WTC11 (cell line): ENCODE results near the gene CLEC14A. TPM values are rescaled to one million over a fixed set of nuclear protein-coding genes. Genes with fewer than 3 reads are reported as not detected.

Experiments used
- ATAC-seq: fragments of 200-7000 bp; cut with Tn5 transposase; 2 replicates; pipeline ENCODE4 v1.10.0; 2021; ENCODE audit warnings: mild to moderate bottlenecking, moderate library complexity
- CTCF ChIA-PET: fragments of 300-600 bp; sonication (Branson Sonifier 250); formaldehyde crosslinking; loops from one replicate; lab custom pipeline; 2021; ENCODE audit warnings: antibody characterized with exemption; lab: Charles Lee
- POLR2A ChIA-PET: fragments of 350-600 bp; sonication (Branson Sonifier 250); formaldehyde crosslinking; loops from one replicate; lab custom pipeline; 2021; ENCODE audit warnings: antibody characterized with exemption; lab: Charles Lee
- DNase-seq: peaks from one replicate; pipeline ENCODE4 v3.0.0; 2021; ENCODE audit warnings: low spot score
- H3K27ac Mint-ChIP-seq: 2 replicates; pipeline ENCODE4 v1.8.0; 2021; ENCODE audit warnings: mixed read lengths
- H3K27me3 Mint-ChIP-seq: 2 replicates; pipeline ENCODE4 v1.8.0; 2021; ENCODE audit warnings: low read depth, mild to moderate bottlenecking, moderate library complexity, mixed read lengths
- H3K36me3 Mint-ChIP-seq: 2 replicates; pipeline ENCODE4 v1.8.0; 2021; ENCODE audit warnings: mixed read lengths
- H3K4me1 Mint-ChIP-seq: 2 replicates; pipeline ENCODE4 v1.8.0; 2022; ENCODE audit warnings: mixed read lengths
- H3K4me3 Mint-ChIP-seq: 2 replicates; pipeline ENCODE4 v1.8.0; 2021; ENCODE audit warnings: mild to moderate bottlenecking, moderate library complexity, mixed read lengths
- H3K9me3 Mint-ChIP-seq: 2 replicates; pipeline ENCODE4 v1.8.0; 2021; ENCODE audit warnings: mixed read lengths
- CBFB ChIP-seq: sonication (generic); formaldehyde crosslinking; IDR thresholded peaks from 2 replicates; pipeline ENCODE4 v1.8.1; 2022; ENCODE audit warnings: mild to moderate bottlenecking, low read depth, missing genetic modification reagents
- ELF4 ChIP-seq: sonication (generic); formaldehyde crosslinking; IDR thresholded peaks from 2 replicates; pipeline ENCODE4 v1.8.1; 2022; ENCODE audit warnings: low read depth, mild to moderate bottlenecking, moderate library complexity, missing genetic modification reagents
- EMX1 ChIP-seq: fragments of 250-450 bp; sonication (Bioruptor Pico); IDR thresholded peaks from 2 replicates; pipeline ENCODE4 v1.8.0; 2021; ENCODE audit warnings: mild to moderate bottlenecking
- GABPB1 ChIP-seq: sonication (generic); formaldehyde crosslinking; IDR thresholded peaks from 2 replicates; pipeline ENCODE4 v1.8.1; 2023; ENCODE audit warnings: mild to moderate bottlenecking, missing genetic modification reagents
- NFATC4 ChIP-seq: fragments of 250-450 bp; sonication (Bioruptor Pico); IDR thresholded peaks from 2 replicates; pipeline ENCODE4 v1.9.0; 2021; ENCODE audit warnings: mild to moderate bottlenecking
- NFYB ChIP-seq: sonication (generic); formaldehyde crosslinking; conservative IDR thresholded peaks from 2 replicates; pipeline ENCODE4 v1.8.0; 2022; ENCODE audit warnings: low read depth, missing genetic modification reagents
- PRRX2 ChIP-seq: fragments of 250-450 bp; sonication (Bioruptor Pico); IDR thresholded peaks from 2 replicates; pipeline ENCODE4 v1.8.0; 2021; ENCODE audit warnings: mild to moderate bottlenecking
- RELA ChIP-seq: sonication (generic); formaldehyde crosslinking; IDR thresholded peaks from 2 replicates; pipeline ENCODE4 v1.8.1; 2022; ENCODE audit warnings: missing genetic modification reagents, mild to moderate bottlenecking, borderline replicate concordance
- TEAD1 ChIP-seq: sonication (generic); formaldehyde crosslinking; IDR thresholded peaks from 2 replicates; pipeline ENCODE4 v1.8.0; 2022; ENCODE audit warnings: mild to moderate bottlenecking, missing genetic modification reagents
- TEAD4 ChIP-seq: sonication (generic); formaldehyde crosslinking; IDR thresholded peaks from 2 replicates; pipeline ENCODE4 v1.8.0; 2022; ENCODE audit warnings: mild to moderate bottlenecking, missing genetic modification reagents
- TP53 ChIP-seq: sonication (generic); formaldehyde crosslinking; IDR thresholded peaks from 2 replicates; pipeline ENCODE4 v1.8.1; 2023; ENCODE audit warnings: mild to moderate bottlenecking, missing genetic modification reagents
- ZMAT4 ChIP-seq: fragments of 250-450 bp; sonication (Bioruptor Pico); IDR thresholded peaks from 2 replicates; pipeline ENCODE4 v1.9.0; 2021; ENCODE audit warnings: mild to moderate bottlenecking
- ZNF138 ChIP-seq: sonication (generic); formaldehyde crosslinking; conservative IDR thresholded peaks from 2 replicates; pipeline ENCODE4 v1.8.1; 2022; ENCODE audit warnings: mild to moderate bottlenecking, moderate library complexity, missing genetic modification reagents
- ZNF416 ChIP-seq: fragments of 250-450 bp; sonication (Bioruptor Pico); IDR thresholded peaks from 2 replicates; pipeline ENCODE4 v1.9.0; 2021; ENCODE audit warnings: mild to moderate bottlenecking, inconsistent platforms
- ZNF425 ChIP-seq: fragments of 250-450 bp; sonication (Bioruptor Pico); conservative IDR thresholded peaks from 2 replicates; pipeline ENCODE4 v1.9.0; 2021; ENCODE audit warnings: mild to moderate bottlenecking
- ZNF671 ChIP-seq: fragments of 250-450 bp; sonication (Bioruptor Pico); IDR thresholded peaks from 2 replicates; pipeline ENCODE4 v1.8.0; 2021; ENCODE audit warnings: mild to moderate bottlenecking
- total RNA-seq: library from RNA; stranded (reverse); gene quantifications from 3 replicates; pipeline ENCODE4 v1.2.3, GENCODE V29; 2021
- TF ChIP-seq, protein P1 (sequence below): sonication (generic); formaldehyde crosslinking; IDR thresholded peaks from 2 replicates; pipeline ENCODE4 v1.8.1; 2022; ENCODE audit warnings: low read depth, missing genetic modification reagents, borderline replicate concordance
- TF ChIP-seq, protein P2 (sequence below): sonication (generic); formaldehyde crosslinking; IDR thresholded peaks from 2 replicates; pipeline ENCODE4 v1.8.0; 2022; ENCODE audit warnings: mild to moderate bottlenecking, missing genetic modification reagents
- TF ChIP-seq, protein P3 (sequence below): fragments of 250-450 bp; sonication (Bioruptor Pico); IDR thresholded peaks from 2 replicates; pipeline ENCODE4 v1.9.0; 2021; ENCODE audit warnings: mild to moderate bottlenecking
- TF ChIP-seq, protein P4 (sequence below): fragments of 250-450 bp; sonication (Bioruptor Pico); IDR thresholded peaks from 2 replicates; pipeline ENCODE4 v1.9.0; 2021; ENCODE audit warnings: mild to moderate bottlenecking, borderline replicate concordance

The CLEC14A gene
- total RNA-seq, 1 experiment from 2014 or later, result 0.15 TPM

DNA sequence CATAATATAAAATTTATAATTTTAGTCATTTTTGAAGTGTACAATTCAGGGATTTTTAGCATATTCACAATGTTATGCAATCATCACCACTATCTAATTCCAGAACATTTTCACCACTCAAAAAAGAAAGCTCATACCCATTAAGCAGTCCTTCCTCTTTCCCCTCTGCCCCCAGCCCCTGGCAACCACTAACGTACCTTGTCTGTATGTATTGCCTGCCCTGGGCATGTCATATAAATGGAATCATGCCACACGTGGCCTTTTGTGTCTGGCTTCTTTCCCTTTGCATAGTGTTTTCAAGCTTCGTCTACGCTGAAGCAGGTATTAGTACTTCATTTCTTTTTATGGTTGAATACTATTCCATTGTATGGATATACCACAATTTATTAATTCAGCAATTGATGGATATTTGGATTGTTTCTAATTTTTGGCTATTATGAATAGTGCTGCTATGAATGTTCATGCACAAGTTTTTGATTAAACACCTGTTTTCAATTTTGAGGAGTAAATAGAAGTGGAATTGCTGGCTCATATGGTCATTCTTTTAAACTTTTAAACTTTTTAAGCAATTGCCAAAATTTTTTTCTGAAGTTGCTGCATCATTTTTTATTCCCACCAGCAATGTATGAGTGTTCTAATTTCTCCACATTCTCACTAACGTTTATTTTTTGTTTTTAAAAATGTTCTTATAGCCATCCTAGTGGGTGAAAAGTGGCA is 49.8 kb downstream of the CLEC14A start (continued):
- TF ChIP-seq, protein P1, sequence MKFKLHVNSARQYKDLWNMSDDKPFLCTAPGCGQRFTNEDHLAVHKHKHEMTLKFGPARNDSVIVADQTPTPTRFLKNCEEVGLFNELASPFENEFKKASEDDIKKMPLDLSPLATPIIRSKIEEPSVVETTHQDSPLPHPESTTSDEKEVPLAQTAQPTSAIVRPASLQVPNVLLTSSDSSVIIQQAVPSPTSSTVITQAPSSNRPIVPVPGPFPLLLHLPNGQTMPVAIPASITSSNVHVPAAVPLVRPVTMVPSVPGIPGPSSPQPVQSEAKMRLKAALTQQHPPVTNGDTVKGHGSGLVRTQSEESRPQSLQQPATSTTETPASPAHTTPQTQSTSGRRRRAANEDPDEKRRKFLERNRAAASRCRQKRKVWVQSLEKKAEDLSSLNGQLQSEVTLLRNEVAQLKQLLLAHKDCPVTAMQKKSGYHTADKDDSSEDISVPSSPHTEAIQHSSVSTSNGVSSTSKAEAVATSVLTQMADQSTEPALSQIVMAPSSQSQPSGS (CRISPR knock-in tag), result no peak
- TF ChIP-seq, protein P2, sequence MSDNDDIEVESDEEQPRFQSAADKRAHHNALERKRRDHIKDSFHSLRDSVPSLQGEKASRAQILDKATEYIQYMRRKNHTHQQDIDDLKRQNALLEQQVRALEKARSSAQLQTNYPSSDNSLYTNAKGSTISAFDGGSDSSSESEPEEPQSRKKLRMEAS, result no peak
- TF ChIP-seq TEAD4, result no peak
- peak; percentile 95 for TF ChIP-seq ZNF671 (CRISPR knock-in tag)

DNA sequence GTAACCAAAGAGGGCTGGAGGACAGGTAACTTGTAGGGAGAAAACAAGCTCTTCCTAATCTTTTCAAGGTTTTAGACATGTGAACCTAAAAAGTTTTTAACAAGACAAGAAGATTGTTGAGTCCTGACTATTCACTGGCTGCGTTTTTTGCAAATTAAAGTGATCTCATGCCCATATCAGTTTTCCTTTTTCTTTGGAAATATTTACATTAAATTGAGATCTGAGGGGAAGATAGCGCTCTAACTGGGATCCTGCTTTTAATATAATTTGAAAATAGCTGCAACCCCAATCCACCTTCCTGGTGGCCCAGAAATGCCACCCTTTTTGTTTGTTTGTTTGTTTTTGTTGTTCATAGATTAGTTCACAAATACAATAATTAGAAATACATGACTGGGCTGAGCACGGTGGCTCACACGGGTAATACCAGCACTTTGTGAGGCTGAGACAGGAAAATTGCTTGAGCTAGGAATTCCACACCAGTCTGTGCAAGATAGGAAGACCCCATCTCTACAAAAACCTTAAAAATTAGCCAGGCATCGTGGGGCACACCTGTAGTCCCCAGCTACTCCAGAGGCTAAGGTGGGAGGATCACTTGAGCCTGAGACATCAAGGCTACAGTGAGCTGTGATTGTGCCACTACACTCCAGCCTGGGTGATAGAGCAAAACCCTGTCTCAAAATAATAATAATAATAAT is 50.6 kb downstream of the CLEC14A start:
- CTCF ChIA-PET, result interaction anchor here (1.8 kb wide), 1 partner anchor 302 kb away, joined by 6 read pairs; no protein-coding TSS in a partner anchor
- Mint-ChIP-seq H3K4me1 (peaks cover 48% of the 10 kb centered on the region), H3K4me3 (no peak overlapping the region), H3K27ac (no peak overlapping the region), H3K36me3 (peaks cover 10% of the 10 kb centered on the region), H3K27me3 (peaks cover 60% of the 10 kb centered on the region), H3K9me3 (peaks cover 7% of the 10 kb centered on the region)
- ATAC-seq, result no peak
- POLR2A ChIA-PET, result no interaction called here
- TF ChIP-seq, protein P3, sequence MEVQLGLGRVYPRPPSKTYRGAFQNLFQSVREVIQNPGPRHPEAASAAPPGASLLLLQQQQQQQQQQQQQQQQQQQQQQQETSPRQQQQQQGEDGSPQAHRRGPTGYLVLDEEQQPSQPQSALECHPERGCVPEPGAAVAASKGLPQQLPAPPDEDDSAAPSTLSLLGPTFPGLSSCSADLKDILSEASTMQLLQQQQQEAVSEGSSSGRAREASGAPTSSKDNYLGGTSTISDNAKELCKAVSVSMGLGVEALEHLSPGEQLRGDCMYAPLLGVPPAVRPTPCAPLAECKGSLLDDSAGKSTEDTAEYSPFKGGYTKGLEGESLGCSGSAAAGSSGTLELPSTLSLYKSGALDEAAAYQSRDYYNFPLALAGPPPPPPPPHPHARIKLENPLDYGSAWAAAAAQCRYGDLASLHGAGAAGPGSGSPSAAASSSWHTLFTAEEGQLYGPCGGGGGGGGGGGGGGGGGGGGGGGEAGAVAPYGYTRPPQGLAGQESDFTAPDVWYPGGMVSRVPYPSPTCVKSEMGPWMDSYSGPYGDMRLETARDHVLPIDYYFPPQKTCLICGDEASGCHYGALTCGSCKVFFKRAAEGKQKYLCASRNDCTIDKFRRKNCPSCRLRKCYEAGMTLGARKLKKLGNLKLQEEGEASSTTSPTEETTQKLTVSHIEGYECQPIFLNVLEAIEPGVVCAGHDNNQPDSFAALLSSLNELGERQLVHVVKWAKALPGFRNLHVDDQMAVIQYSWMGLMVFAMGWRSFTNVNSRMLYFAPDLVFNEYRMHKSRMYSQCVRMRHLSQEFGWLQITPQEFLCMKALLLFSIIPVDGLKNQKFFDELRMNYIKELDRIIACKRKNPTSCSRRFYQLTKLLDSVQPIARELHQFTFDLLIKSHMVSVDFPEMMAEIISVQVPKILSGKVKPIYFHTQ (CRISPR knock-in tag), result peak; percentile 96
- TF ChIP-seq, protein P4, sequence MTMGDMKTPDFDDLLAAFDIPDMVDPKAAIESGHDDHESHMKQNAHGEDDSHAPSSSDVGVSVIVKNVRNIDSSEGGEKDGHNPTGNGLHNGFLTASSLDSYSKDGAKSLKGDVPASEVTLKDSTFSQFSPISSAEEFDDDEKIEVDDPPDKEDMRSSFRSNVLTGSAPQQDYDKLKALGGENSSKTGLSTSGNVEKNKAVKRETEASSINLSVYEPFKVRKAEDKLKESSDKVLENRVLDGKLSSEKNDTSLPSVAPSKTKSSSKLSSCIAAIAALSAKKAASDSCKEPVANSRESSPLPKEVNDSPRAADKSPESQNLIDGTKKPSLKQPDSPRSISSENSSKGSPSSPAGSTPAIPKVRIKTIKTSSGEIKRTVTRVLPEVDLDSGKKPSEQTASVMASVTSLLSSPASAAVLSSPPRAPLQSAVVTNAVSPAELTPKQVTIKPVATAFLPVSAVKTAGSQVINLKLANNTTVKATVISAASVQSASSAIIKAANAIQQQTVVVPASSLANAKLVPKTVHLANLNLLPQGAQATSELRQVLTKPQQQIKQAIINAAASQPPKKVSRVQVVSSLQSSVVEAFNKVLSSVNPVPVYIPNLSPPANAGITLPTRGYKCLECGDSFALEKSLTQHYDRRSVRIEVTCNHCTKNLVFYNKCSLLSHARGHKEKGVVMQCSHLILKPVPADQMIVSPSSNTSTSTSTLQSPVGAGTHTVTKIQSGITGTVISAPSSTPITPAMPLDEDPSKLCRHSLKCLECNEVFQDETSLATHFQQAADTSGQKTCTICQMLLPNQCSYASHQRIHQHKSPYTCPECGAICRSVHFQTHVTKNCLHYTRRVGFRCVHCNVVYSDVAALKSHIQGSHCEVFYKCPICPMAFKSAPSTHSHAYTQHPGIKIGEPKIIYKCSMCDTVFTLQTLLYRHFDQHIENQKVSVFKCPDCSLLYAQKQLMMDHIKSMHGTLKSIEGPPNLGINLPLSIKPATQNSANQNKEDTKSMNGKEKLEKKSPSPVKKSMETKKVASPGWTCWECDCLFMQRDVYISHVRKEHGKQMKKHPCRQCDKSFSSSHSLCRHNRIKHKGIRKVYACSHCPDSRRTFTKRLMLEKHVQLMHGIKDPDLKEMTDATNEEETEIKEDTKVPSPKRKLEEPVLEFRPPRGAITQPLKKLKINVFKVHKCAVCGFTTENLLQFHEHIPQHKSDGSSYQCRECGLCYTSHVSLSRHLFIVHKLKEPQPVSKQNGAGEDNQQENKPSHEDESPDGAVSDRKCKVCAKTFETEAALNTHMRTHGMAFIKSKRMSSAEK (CRISPR knock-in tag), result peak; percentile 92; the same call in 1 of the 2 replicates
- no peak for TF ChIP-seq NFYB (CRISPR knock-in tag)
- TF ChIP-seq NFATC4 (CRISPR knock-in tag), result peak; percentile 94
- TF ChIP-seq EMX1 (CRISPR knock-in tag), result peak; percentile 87
- TF ChIP-seq TP53 (CRISPR knock-in tag), result no peak
- TF ChIP-seq ZNF671 (CRISPR knock-in tag), result peak; percentile 96
- TF ChIP-seq ZNF138 (CRISPR knock-in tag), result 0 out of 2 replicates have a peak, but pooled peaks have one; percentile 19
- no peak for TF ChIP-seq ELF4
- peak; percentile 97 for TF ChIP-seq PRRX2 (CRISPR knock-in tag)
- no peak for TF ChIP-seq CBFB (CRISPR knock-in tag)
- TF ChIP-seq ZNF416, result peak; percentile 95
- TF ChIP-seq RELA, result no peak
- no peak for TF ChIP-seq GABPB1 (CRISPR knock-in tag)
- TF ChIP-seq TEAD1 (CRISPR knock-in tag), result no peak
- peak; percentile 93 for TF ChIP-seq ZMAT4 (CRISPR knock-in tag)
- TF ChIP-seq ZNF425 (CRISPR knock-in tag), result peak; percentile 91
- no peak for DNase-seq
